SK-N-SH treated with all-trans-retinoic acid at 6 μM for 48 hours (cell line): Measurements from ENCODE around the gene PUDP.

Source experiments
- ATAC-seq: fragments of 200-7000 bp; cut with Tn5 transposase; 3 replicates; pipeline ENCODE4 v1.9.1; 2020; ENCODE audit warnings: mild to moderate bottlenecking, moderate library complexity
- ARNTL ChIP-seq: fragments of 450-650 bp; formaldehyde crosslinking; IDR thresholded peaks from 2 replicates; pipeline ENCODE4 v1.5.0; 2020; ENCODE audit warnings: low read depth, mild to moderate bottlenecking, moderate library complexity, borderline replicate concordance
- BACH2 ChIP-seq: fragments of 250-450 bp; sonication (Bioruptor Pico); IDR thresholded peaks from 2 replicates; pipeline ENCODE4 v1.9.0; 2021; ENCODE audit warnings: mild to moderate bottlenecking, borderline replicate concordance
- CSDC2 ChIP-seq: fragments of 250-450 bp; sonication (Bioruptor Pico); IDR thresholded peaks from 2 replicates; pipeline ENCODE4 v1.5.0; 2020; ENCODE audit warnings: mild to moderate bottlenecking, moderate library complexity
- CSRNP3 ChIP-seq: fragments of 250-450 bp; sonication (Bioruptor Pico); IDR thresholded peaks from 2 replicates; pipeline ENCODE4 v1.5.1; 2021; ENCODE audit warnings: mild to moderate bottlenecking, moderate library complexity
- ESRRG ChIP-seq: fragments of 250-450 bp; sonication (Bioruptor Pico); IDR thresholded peaks from 2 replicates; pipeline ENCODE4 v1.6.1; 2021; ENCODE audit warnings: mild to moderate bottlenecking
- GLIS3 ChIP-seq: fragments of 250-450 bp; sonication (Bioruptor Pico); IDR thresholded peaks from 2 replicates; pipeline ENCODE4 v1.5.0; 2020; ENCODE audit warnings: mild to moderate bottlenecking, moderate library complexity
- ISL1 ChIP-seq: fragments of 250-450 bp; sonication (Bioruptor Pico); IDR thresholded peaks from 2 replicates; pipeline ENCODE4 v2.1.2; 2022; ENCODE audit warnings: mild to moderate bottlenecking, moderate library complexity
- OSR1 ChIP-seq: fragments of 250-450 bp; sonication (Bioruptor Pico); IDR thresholded peaks from 2 replicates; pipeline ENCODE4 v1.8.0; 2022; ENCODE audit warnings: moderate library complexity, mild to moderate bottlenecking, inconsistent platforms
- PATZ1 ChIP-seq: fragments of 250-450 bp; sonication (Bioruptor Pico); IDR thresholded peaks from 2 replicates; pipeline ENCODE4 v1.8.0; 2020; ENCODE audit warnings: mild to moderate bottlenecking, moderate library complexity, borderline replicate concordance
- POU6F1 ChIP-seq: fragments of 250-450 bp; sonication (Bioruptor Pico); IDR thresholded peaks from 2 replicates; pipeline ENCODE4 v1.8.0; 2021; ENCODE audit warnings: low read depth, mild to moderate bottlenecking, moderate library complexity, borderline replicate concordance
- PPARA ChIP-seq: fragments of 250-450 bp; sonication (Bioruptor Pico); IDR thresholded peaks from 2 replicates; pipeline ENCODE4 v1.5.0; 2020; ENCODE audit warnings: mild to moderate bottlenecking, borderline replicate concordance
- RARB ChIP-seq: fragments of 250-450 bp; sonication (Bioruptor Pico); IDR thresholded peaks from 2 replicates; pipeline ENCODE4 v1.8.0; 2021; ENCODE audit warnings: mild to moderate bottlenecking, moderate library complexity
- SNAI2 ChIP-seq: fragments of 250-450 bp; sonication (Bioruptor Pico); IDR thresholded peaks from 2 replicates; pipeline ENCODE4 v1.5.0; 2020; ENCODE audit warnings: mild to moderate bottlenecking, moderate library complexity
- TCF4 ChIP-seq: fragments of 250-450 bp; sonication (Bioruptor Pico); IDR thresholded peaks from 2 replicates; pipeline ENCODE4 v1.8.0; 2021; ENCODE audit warnings: mild to moderate bottlenecking, moderate library complexity, borderline replicate concordance
- TOX ChIP-seq: fragments of 250-450 bp; sonication (Bioruptor Pico); IDR thresholded peaks from 2 replicates; pipeline ENCODE4 v1.8.0; 2021; ENCODE audit warnings: mild to moderate bottlenecking, moderate library complexity, borderline replicate concordance
- TSHZ2 ChIP-seq: fragments of 250-450 bp; sonication (Bioruptor Pico); IDR thresholded peaks from 2 replicates; pipeline ENCODE4 v1.5.0; 2020; ENCODE audit warnings: mild to moderate bottlenecking, moderate library complexity
- ZC3H10 ChIP-seq: fragments of 250-450 bp; sonication (Bioruptor Pico); IDR thresholded peaks from 2 replicates; pipeline ENCODE4 v1.5.1; 2021; ENCODE audit warnings: mild to moderate bottlenecking, moderate library complexity
- ZFP3 ChIP-seq: fragments of 250-450 bp; sonication (Bioruptor Pico); IDR thresholded peaks from 2 replicates; pipeline ENCODE4 v1.5.0; 2020; ENCODE audit warnings: mild to moderate bottlenecking, moderate library complexity
- ZFP30 ChIP-seq: fragments of 450-650 bp; formaldehyde crosslinking; IDR thresholded peaks from 2 replicates; pipeline ENCODE4 v1.5.0; 2022; ENCODE audit warnings: mild to moderate bottlenecking, moderate library complexity
- ZNF565 ChIP-seq: fragments of 450-650 bp; formaldehyde crosslinking; conservative IDR thresholded peaks from 2 replicates; pipeline ENCODE4 v1.5.0; 2020; ENCODE audit warnings: low read depth, mild to moderate bottlenecking, moderate library complexity
- ZNF70 ChIP-seq: fragments of 450-650 bp; formaldehyde crosslinking; IDR thresholded peaks from 2 replicates; pipeline ENCODE4 v1.5.0; 2020; ENCODE audit warnings: mild to moderate bottlenecking, moderate library complexity
- ZNF8 ChIP-seq: fragments of 450-650 bp; formaldehyde crosslinking; IDR thresholded peaks from 2 replicates; pipeline ENCODE4 v1.5.0; 2020; ENCODE audit warnings: mild to moderate bottlenecking, moderate library complexity

Gene PUDP

DNA sequence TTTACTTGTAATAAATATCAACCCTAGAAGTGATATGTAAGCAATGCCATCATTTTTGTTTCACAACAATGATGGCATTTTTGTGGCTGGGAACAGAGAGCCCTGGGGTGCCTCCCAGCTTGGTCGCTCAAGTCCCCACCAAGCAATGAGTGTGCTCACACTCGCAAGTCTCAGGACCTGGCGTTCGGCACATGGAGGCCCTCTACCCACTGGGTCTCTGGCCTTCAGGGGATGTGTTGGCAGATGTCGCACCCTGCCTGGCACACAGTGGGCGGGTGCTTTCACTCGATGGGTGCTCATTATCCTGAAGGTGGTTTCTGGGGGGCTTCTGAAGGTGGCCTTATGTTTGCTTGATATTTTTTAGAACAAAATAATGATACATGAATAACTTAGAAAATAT lies 75.1 kb downstream of the PUDP start:
- no peak for ATAC-seq
- TF ChIP-seq ESRRG (CRISPR knock-in tag) = no peak
- TF ChIP-seq ZFP3 (CRISPR knock-in tag) = no peak
- no peak for TF ChIP-seq SNAI2
- no peak for TF ChIP-seq POU6F1 (CRISPR knock-in tag)
- no peak for TF ChIP-seq GLIS3 (CRISPR knock-in tag)
- TF ChIP-seq CSDC2 (CRISPR knock-in tag) = no peak
- TF ChIP-seq ZNF70 (CRISPR knock-in tag) = no peak
- no peak for TF ChIP-seq TSHZ2 (CRISPR knock-in tag)
- no peak for TF ChIP-seq ZNF8
- TF ChIP-seq ISL1 = no peak
- TF ChIP-seq PPARA (CRISPR knock-in tag) = no peak
- no peak for TF ChIP-seq RARB
- no peak for TF ChIP-seq TOX
- TF ChIP-seq OSR1 (CRISPR knock-in tag) = no peak
- no peak for TF ChIP-seq PATZ1 (CRISPR knock-in tag)
- no peak for TF ChIP-seq ZC3H10 (CRISPR knock-in tag)
- TF ChIP-seq CSRNP3 (CRISPR knock-in tag) = no peak
- TF ChIP-seq TCF4 (CRISPR knock-in tag) = no peak

GRCh38 chrX:7071390-7071789 lies 76.6 kb downstream of the PUDP start:
- ATAC-seq = no peak

More at GRCh38 chrX:7071390-7071789, 76.6 kb downstream of the PUDP start:
- no peak for TF ChIP-seq TOX
- no peak for TF ChIP-seq ZNF70 (CRISPR knock-in tag)
- no peak for TF ChIP-seq ZFP30 (CRISPR knock-in tag)
- TF ChIP-seq ZC3H10 (CRISPR knock-in tag) = no peak
- TF ChIP-seq ZNF565 = no peak
- no peak for TF ChIP-seq PATZ1 (CRISPR knock-in tag)
- TF ChIP-seq BACH2 (CRISPR knock-in tag) = no peak
- no peak for TF ChIP-seq ZFP3 (CRISPR knock-in tag)
- TF ChIP-seq ARNTL = no peak
- no peak for TF ChIP-seq SNAI2
- no peak for TF ChIP-seq ZNF8
